Activated CD8-positive, alpha-beta memory T cell treated with anti-CD3 and anti-CD28 coated beads for 36 hours (primary cell): ENCODE results near the gene SF3B6. TPM values are rescaled to one million over a fixed set of nuclear protein-coding genes. Genes with fewer than 3 reads are reported as not detected.
"Not testable (repeated sequence)": the region's sequence is repeated elsewhere in the genome, so short reads cannot be mapped to it uniquely, and the experiment has no call there.

Experiments
- CTCF ChIA-PET: fragments of 350-600 bp; sonication (Branson Sonifier 250); formaldehyde crosslinking; loops from one replicate; lab custom pipeline; 2021; ENCODE audit warnings: antibody characterized with exemption; lab: Charles Lee
- POLR2A ChIA-PET: fragments of 350-600 bp; sonication (Branson Sonifier 250); formaldehyde crosslinking; loops from one replicate; lab custom pipeline; 2021; ENCODE audit warnings: antibody characterized with exemption; lab: Charles Lee
- total RNA-seq, 2 experiments: library from RNA; stranded (reverse); gene quantifications; one replicate each; pipeline ENCODE4 v1.2.3, GENCODE V29; 2021

The SF3B6 gene
- total RNA-seq, 2 experiments from 2014 or later, result 147 to 151 TPM

- CTCF ChIA-PET, POLR2A ChIA-PET: not testable (repeated sequence)
These were observed 33.0 kb downstream of the SF3B6 start for GRCh38 chr2:24043133-24043532.

DNA sequence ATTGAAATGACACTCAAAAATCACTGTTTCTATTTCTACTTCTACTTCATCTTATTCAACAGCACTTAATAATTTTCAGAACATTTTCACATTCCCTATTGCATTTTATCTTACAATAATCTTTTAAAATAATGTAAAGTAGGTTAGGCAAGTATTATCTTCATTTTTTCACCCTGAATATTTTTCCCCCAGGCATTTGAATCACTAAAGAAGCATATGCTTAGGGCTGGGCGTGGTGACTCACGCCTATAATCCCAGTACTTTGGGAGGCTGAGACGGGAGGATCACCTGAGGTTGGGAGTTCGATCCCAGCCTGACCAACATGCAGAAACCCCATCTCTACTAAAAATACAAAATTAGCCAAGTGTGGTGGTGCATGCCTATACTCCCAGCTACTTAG, 35.6 kb downstream of the SF3B6 start:
- POLR2A ChIA-PET, result no interaction called here
- CTCF ChIA-PET, result no interaction called here

GRCh38 chr2:24038786-24039499, 37.2 kb downstream of the SF3B6 start:
- ChIA-PET POLR2A (no interaction called here), CTCF (no interaction called here)

DNA sequence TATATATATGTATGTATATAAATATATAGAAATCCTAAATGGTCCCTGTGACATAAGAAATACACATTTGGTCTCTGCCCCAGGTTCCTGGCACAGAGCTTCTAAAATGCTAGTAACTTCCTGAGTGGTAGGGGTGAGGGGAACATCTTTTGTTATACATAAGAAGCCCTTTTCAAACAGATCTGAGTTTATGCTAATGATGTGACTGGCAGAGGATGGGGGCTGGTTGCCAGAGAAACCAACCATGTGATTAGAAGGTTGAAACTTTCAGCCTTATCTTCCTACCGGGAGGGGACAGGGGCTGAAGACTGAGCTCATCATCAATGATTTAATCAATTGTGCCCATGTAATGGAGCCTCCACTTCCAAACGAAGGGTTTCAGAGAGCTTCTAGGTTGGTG, 49.9 kb downstream of the SF3B6 start:
- CTCF ChIA-PET, result no interaction called here

GRCh38 chr2:24024996-24025663, 51.0 kb downstream of the SF3B6 start:
- ChIA-PET CTCF (no interaction called here), POLR2A (no interaction called here)

More for the DNA sequence above, 49.9 kb downstream of the SF3B6 start:
- POLR2A ChIA-PET, result no interaction called here

GRCh38 chr2:24024018-24024417, 52.1 kb downstream of the SF3B6 start:
- POLR2A ChIA-PET, result no interaction called here
- CTCF ChIA-PET, result no interaction called here

- ChIA-PET CTCF (no interaction called here), POLR2A (no interaction called here)
These were observed 53.1 kb downstream of the SF3B6 start for GRCh38 chr2:24022975-24023575.

GRCh38 chr2:24022324-24022974, 53.7 kb downstream of the SF3B6 start:
- CTCF ChIA-PET, result no interaction called here
- POLR2A ChIA-PET, result no interaction called here

GRCh38 chr2:24021122-24021998, 54.8 kb downstream of the SF3B6 start:
- CTCF ChIA-PET, result no interaction called here
- POLR2A ChIA-PET, result no interaction called here

DNA sequence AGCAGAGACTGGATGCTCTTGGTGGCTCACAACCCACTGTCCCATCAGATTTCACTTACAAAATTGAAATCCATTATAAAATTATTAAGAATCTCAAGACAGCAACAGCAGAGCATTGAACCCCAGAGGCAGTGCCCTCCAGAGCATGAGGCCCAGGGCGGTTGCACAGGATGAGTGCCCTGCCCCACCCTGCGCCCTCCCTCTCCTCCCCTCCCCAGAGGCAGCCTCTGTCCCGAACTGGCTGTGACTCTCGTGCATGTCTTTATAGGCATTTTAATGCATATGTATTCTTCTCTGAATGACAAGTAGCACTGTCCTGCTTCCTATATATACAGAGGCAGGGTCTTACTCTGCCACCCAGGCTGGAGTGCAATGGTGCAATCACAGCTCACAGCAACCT, 55.9 kb downstream of the SF3B6 start:
- CTCF ChIA-PET, result no interaction called here
- POLR2A ChIA-PET, result no interaction called here

GRCh38 chr2:24019729-24020128, 56.4 kb downstream of the SF3B6 start:
- POLR2A ChIA-PET, result no interaction called here
- CTCF ChIA-PET, result interaction anchor here (0.6 kb wide), 1 partner anchor 93 kb away, joined by 3 read pairs; the partner anchor contains the start of gene ATAD2B

DNA sequence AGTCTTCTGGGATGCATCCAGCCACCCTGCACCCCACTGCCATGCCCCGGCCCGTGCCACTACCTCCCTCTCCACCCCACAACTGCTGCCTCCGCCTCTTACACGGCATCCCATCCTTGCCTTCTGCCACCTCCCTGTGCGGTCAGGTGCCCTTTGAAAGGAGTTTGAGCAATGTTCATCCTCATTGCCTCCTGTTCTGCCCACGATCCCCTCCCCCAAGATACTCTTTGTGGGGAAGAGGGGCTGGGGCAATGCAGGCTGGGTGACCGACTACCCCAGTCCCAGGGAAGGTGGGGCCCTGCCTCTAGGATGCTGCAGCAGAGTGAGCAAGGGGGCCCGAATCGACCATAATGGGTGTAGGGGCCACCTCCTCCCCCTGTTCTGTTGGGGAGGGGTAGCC, 57.9 kb downstream of the SF3B6 start:
- POLR2A ChIA-PET, result no interaction called here
- CTCF ChIA-PET, result no interaction called here

- POLR2A ChIA-PET, result no interaction called here
- CTCF ChIA-PET, result no interaction called here
These were observed 58.4 kb downstream of the SF3B6 start for GRCh38 chr2:24017711-24018110.

Other genes with a start within 250 kb of the SF3B6 start
- gene ATAD2B, start 149.2 kb downstream of the SF3B6 start, total RNA-seq, result 10 to 100 TPM; 11.0 to 13.1 TPM
- 10 to 100 TPM; 11.8 to 12.8 TPM for gene UBXN2A, start 135.9 kb downstream of the SF3B6 start, total RNA-seq
- gene MFSD2B, start 66.2 kb downstream of the SF3B6 start, total RNA-seq, result under 1 TPM in 1 of 2 experiments, not detected in 1; 0.25 TPM
- 10 to 100 TPM; 27.1 to 30.9 TPM for gene WDCP, start 28.9 kb downstream of the SF3B6 start, total RNA-seq
- gene FKBP1B, start 26.6 kb downstream of the SF3B6 start, total RNA-seq, result 1 to 10 TPM; 3.1 to 3.2 TPM
- 1 to 10 TPM; 2.0 to 3.0 TPM for gene TP53I3, start 8.5 kb upstream of the SF3B6 start, total RNA-seq
- under 1 TPM in 1 of 2 experiments, not detected in 1; 0.40 TPM for gene PFN4, start 47.0 kb upstream of the SF3B6 start, total RNA-seq
- gene FAM228B, start 47.1 kb upstream of the SF3B6 start, total RNA-seq, result 1 to 10 TPM; 4.2 TPM
- not detected for gene FAM228A, start 98.7 kb upstream of the SF3B6 start, total RNA-seq